HG02970 (cell line): ENCODE data around the gene NUP93.
"Not testable (repeated sequence)": the region's sequence is repeated elsewhere in the genome, so short reads cannot be mapped to it uniquely, and the experiment has no call there.

Experiments used
- ATAC-seq: cut with Tn5 transposase; IDR thresholded peaks from one replicate; pipeline ENCODE4 v1.9.1; 2021; ENCODE audit warnings: mild to moderate bottlenecking, moderate library complexity, moderate number of reproducible peaks; ENCODE audit not compliant: unreplicated experiment, low FRiP score

Gene NUP93

GRCh38 chr16:56884026-56884582, 154.2 kb downstream of the NUP93 start:
- ATAC-seq: no peak

- ATAC-seq: not testable (repeated sequence)
Measured at GRCh38 chr16:56884929-56885328, 155.0 kb downstream of the NUP93 start.

- ATAC-seq: no peak
Measured at GRCh38 chr16:56885446-56886162, 155.7 kb downstream of the NUP93 start.

- ATAC-seq: no peak
Measured at GRCh38 chr16:56886296-56886695, 156.4 kb downstream of the NUP93 start.

GRCh38 chr16:56886826-56887225, 156.9 kb downstream of the NUP93 start:
- no peak for ATAC-seq

GRCh38 chr16:56888806-56889205, 158.9 kb downstream of the NUP93 start:
- ATAC-seq: no peak

- ATAC-seq: no peak
Measured at GRCh38 chr16:56889206-56889605, 159.3 kb downstream of the NUP93 start.

- no peak for ATAC-seq
Measured at GRCh38 chr16:56891685-56892084, 161.8 kb downstream of the NUP93 start.

- ATAC-seq: no peak
Measured at GRCh38 chr16:56892705-56893104, 162.8 kb downstream of the NUP93 start.

GRCh38 chr16:56894331-56894917, 164.5 kb downstream of the NUP93 start:
- no peak for ATAC-seq

GRCh38 chr16:56895813-56896212, 165.9 kb downstream of the NUP93 start:
- ATAC-seq: no peak

- no peak for ATAC-seq
Measured at GRCh38 chr16:56896244-56896643, 166.3 kb downstream of the NUP93 start.

- ATAC-seq: no peak
Measured at GRCh38 chr16:56897026-56897799, 167.3 kb downstream of the NUP93 start.

GRCh38 chr16:56898847-56899246, 168.9 kb downstream of the NUP93 start:
- ATAC-seq: no peak
